H4 (cell line): ENCODE results near the gene MMS19. TPM values are rescaled to one million over a fixed set of nuclear protein-coding genes. Genes with fewer than 3 reads are reported as not detected.

Source experiments
- DNase-seq: peaks from one replicate; pipeline ENCODE4 v3.0.0-alpha.2; 2015; ENCODE audit warnings: low spot score
- total RNA-seq: library from RNA; depleted of rRNA; stranded (reverse); fragments of >200 nt; shearing (Covaris generic); gene quantifications from 2 replicates; pipeline ENCODE4 v1.2.3, GENCODE V29; 2014; rRNA removed

Gene MMS19, protein sequence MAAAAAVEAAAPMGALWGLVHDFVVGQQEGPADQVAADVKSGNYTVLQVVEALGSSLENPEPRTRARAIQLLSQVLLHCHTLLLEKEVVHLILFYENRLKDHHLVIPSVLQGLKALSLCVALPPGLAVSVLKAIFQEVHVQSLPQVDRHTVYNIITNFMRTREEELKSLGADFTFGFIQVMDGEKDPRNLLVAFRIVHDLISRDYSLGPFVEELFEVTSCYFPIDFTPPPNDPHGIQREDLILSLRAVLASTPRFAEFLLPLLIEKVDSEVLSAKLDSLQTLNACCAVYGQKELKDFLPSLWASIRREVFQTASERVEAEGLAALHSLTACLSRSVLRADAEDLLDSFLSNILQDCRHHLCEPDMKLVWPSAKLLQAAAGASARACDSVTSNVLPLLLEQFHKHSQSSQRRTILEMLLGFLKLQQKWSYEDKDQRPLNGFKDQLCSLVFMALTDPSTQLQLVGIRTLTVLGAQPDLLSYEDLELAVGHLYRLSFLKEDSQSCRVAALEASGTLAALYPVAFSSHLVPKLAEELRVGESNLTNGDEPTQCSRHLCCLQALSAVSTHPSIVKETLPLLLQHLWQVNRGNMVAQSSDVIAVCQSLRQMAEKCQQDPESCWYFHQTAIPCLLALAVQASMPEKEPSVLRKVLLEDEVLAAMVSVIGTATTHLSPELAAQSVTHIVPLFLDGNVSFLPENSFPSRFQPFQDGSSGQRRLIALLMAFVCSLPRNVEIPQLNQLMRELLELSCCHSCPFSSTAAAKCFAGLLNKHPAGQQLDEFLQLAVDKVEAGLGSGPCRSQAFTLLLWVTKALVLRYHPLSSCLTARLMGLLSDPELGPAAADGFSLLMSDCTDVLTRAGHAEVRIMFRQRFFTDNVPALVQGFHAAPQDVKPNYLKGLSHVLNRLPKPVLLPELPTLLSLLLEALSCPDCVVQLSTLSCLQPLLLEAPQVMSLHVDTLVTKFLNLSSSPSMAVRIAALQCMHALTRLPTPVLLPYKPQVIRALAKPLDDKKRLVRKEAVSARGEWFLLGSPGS
- total RNA-seq, result 94.0 and 107 TPM in 2 replicates

DNA sequence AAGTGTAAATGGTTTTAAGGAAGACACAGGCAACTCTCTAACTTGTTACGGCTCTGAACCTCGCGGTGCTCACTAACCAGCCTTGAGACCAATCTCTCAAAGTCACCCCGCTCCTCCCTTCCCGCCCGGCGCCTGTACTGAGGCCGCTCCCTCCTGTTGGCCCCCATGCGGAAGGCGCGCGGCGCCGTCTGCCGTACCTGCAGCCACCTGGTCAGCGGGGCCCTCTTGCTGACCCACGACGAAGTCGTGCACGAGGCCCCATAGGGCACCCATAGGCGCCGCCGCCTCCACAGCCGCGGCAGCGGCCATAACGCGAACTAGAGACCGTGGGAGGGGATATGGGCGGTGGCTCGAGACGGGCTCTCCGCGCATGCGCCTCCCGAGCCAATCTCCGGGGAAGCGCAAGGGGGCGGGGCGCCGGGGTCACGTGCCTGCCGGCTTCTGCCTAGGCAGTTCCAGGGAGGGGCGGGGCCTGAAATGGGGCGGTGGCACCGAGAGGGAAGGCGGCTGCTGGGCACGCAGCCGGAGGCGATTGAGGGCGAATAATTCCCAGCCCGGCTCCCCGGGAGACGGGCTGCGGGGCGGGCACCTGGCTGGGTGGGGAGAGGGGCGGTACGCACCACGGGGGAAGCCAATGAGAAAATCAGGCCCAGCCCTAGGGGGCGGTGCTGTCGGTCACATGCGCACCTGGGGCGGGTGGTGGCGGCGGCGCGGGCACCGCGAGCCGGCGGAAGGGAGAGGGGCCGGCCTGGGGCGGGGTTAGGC lies at the start of gene MMS19:
MMS19 (minus strand) TSS at position 347 of the 765 bp plus-strand sequence; CDS start at position 309, 38 bp downstream.
- peak; percentile 96 for DNase-seq

DNA sequence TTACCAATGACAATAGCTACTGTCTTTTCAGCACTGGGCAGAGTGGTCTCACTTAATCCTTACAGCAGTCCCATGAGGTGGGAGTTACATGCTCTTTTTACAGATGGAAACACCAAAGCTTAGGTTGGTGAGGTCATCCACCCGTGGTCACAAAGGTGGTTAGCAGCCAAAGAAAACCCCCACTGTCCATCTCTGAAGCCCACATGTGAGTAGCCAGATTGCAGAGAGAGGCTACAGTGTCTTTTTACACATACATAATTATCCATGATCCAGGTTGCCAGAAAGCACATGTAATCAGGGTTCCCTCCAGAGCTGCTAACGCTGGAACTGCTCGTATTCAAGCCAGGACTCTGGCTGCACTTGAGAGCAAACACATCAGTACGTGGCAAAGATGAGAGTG lies 49.7 kb upstream of the MMS19 start:
- no peak for DNase-seq

DNA sequence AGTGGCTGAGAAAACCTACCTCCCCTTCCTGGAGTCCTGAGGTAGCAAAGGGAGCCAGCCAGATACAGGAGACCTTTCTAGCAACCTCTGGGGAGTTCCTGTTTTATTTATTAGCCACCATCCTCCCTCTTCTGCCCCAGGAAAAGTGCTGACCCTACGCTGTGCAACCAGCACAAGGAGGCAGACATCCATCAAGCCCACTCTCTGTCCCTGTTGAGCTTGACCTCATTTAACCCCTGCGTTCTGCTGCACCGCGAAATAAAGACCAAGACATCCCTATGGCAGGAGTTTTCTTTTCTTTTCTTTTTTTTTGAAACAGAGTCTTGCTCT lies 49.0 kb upstream of the MMS19 start:
- DNase-seq, result no peak

DNA sequence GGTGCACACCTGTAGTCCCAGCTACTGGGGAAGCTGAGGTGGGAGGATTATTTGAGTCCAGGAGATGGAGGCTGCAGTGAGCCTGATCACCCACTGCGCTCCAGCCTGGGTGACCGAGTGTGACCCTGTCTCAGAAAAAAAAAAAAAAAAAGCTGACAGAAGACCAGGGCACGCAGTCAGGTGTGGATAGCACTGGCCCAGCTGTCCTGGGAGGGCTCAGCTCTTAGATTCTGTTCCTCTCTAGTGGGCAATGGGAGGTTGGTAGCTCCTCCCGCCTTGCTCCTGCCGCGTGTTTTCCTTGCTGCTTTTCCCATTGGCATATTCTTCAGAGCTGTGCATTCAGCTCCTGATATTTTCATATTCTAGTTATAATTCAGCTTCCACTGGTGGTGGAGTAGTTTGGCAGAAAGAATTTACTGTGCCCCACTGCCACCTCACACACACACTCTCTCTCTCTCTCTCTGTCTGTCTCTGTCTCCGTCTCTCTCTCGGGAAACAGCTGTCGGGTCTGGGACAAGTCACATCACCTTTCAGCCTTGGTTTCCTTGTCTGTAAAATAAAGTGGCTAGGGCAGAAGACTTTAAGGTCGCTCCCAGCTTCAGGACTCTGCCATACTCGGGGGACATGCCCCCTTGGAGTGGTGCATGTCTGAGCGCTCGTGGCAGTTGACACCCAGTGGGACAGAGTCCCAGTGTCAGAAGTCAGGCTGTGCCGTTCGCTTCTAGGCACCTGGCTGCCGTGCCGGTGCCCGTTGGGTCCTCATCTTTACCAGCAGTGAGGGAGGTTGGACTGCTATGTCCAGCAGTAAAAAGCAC lies 48.4 kb upstream of the MMS19 start:
- no peak for DNase-seq

DNA sequence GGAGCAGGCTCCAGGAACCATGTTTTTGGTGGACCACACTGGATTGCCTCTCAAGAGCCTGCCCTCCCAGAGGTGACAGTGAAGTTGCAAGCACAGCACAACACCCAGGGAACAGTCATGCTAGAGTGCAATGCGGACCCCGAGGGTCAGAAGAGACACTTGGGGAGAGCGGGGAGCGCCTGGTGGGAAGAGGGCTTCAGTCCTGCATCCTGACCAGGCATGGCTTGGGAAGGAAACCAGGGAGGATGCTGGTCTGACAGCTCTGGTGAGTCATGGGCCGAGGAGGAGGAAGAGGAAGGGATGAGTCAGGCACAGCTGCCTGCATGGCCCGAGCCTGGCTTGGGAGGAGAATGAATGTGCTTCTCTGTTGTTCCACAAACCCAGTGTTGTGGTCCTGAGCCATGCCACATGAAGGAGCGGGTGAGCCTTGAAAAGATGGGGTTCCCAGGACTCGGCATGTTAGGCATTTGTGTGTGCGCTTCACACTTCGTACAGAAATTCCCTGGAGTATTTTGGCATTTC lies 44.9 kb upstream of the MMS19 start:
- peak; percentile 90 for DNase-seq

DNA sequence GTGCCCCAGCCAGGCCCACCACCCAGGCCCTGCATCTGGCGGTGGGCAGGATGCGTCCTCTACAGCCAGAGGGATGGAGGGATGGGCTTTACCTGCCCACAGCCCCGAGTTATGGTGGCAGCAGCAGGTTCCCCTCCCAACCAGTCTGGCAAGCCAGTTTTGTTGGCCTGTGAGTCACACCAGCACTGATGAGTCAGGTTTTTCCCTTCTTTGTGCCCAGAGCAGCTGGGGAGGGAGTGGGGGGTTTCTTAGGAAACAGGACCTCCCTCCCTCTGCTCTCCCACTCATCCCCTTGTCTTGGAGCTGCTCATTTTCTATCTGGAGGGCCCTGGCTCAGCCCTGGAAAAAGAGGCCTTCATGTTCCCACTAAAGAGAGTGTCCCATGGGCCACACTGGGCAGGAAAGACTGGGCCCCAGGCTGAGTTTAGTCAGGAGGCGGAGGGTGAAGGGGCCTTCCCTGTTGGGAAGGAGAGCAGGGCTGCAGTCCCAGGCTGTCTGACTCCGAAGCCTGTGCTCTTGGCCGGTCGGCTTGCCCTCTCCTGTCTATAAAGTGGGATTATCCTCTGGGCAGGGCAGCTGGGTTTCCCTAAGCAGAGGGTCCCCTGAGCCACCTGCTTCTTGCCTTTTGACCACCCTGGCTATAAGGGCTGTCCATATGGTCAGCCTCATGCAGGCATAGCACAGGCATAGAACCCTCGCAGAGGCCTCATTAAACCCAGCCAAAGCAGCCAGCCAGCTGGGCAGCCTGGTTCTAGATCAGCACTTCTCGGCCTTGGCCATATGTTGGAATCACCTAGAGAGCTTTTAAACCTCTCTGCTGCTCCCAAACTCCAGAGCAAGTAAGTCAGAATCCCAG lies 44.2 kb upstream of the MMS19 start:
- DNase-seq, result peak; percentile 92

DNA sequence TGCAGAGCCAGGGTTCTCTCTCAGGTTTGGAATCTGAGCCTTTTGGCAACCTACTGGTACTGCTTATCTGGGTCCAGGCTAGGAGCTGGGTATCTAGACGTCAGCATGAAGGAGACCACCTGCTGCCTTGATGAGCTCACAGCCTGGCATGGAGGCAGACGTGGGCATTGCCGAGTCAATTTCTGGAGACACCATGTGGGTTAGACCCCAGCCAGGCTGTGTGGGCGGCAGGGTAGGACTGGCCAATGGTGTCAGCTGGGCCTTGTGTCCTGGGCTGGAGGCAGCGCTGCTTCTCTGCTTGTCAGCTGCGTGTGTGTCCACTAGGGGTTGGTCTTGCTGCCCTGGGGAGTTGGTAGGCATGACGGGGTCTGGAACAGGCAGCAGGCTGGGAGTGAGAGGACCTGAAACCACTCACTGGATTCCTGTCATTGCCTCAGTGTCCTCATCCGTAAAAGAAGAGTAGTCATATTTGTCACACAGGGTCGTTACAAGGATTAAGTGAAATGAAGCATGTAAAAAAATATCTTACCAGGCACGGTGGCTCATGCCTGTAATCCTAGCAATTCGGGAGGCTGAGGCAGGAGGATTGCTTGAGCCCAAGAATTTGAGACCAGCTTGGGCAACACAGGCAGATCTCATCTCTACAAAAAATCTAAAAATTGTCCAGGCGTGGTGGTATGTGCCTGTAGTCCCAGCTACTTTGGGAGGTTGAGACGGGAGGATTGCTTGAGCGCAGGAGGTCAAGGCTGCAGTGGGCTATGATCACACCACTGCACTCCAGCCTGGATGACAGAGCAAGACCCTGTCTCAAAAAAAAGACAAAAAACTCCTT lies 42.7 kb upstream of the MMS19 start:
- DNase-seq, result no peak

DNA sequence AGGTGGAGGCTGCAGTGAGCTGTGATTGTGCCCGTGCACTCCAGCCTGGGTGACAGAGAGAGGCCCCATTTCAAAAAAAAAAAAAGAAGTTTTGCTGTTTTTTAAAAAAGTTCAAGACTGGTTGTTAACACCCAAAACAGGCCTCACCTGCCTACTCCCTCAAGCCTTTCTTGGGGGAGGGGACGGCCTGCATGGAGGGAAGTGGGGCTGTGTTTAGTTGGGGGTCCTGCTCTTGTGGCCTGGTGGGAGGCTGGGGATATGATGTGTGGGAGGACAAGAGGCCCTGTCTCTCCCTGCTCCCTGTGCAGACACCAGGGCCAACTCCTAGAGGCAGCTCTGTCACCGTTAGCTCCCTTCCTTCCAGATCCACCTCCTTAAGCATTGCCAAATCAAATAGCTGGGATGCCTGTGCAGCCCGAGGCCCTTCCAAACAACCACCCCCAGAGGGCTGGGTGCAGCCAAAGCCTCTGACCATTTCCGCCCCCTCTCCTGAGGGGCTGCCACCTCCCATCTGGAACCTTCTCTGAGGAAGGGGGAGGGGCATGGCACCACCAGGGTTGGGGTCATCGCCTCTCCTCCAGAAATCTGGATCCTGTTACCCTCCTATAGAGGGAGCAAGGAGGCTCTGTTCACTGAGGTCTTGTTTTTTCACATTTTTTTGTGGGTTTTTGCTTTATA lies 41.4 kb upstream of the MMS19 start:
- DNase-seq, result no peak

DNA sequence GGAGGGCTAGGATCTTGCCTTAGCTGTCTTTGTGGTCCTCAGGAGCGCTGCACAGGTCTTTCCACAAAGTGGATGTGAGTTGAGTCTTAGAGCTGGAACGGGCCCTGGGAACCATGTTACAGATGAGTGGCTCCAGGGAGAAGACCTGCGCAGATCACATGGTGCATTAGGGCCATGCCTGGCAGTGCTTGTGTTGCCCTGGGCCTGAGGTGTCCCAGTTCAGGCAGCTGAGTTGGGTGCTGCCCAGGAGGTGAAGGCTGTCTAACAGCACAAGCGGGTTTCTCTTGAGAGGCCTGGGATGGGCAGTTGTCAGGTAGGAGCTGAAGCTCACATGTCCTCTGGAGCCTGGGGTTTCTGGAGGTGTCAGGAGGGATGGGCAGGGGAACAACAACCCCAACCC lies 40.6 kb upstream of the MMS19 start:
- DNase-seq, result no peak

DNA sequence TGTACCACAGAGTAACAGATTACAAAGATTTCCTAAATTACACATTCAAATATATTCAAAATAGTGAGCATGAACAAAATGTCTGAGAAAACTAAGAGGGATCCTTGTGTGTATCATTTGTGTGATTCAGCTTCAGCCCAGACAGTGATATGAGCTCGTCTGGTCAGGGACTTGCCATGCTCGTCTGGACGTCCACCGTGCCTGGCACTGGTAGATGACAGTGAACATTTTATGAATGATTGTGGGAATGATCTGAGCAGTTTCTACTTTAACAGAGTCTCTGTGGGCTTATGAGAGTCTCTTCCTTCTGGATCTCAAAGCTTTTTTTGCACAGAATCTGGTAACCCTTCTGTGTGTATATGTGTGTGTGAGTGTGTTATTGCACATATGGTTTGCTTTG lies 40.2 kb upstream of the MMS19 start:
- DNase-seq, result no peak

DNA sequence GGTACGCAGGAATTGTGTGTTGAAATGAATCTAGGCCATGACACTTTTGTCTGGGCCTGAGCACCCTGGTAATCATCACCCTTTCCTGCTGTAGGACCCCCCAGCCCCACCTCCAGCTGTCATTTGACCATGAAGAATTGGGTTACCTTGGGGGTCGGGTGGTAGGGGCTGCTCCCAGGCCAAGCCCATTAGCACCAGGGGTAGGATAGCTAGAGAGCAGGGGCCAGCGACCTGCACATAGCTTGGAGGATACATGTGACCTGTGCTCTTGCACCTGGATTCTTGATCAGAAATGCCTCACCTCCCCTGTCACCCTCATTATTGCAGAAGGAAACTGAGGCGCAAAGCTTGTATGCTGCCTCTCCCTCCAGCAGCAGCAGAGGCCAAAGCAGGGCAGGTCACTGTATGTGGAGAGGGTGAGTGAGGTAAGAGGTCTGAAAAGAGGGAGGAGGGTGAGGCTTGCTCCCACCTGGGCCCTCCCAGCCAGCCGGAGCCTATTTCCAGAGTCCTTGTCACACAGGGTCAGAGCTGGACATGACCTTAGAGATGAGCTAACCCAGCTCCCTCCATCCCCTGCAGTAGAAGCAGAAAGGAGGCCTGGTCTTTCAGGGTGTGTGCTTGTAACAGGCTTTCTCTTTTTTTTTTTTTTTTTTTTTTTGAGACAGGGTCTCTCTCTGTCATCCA lies 39.1 kb upstream of the MMS19 start:
- no peak for DNase-seq

DNA sequence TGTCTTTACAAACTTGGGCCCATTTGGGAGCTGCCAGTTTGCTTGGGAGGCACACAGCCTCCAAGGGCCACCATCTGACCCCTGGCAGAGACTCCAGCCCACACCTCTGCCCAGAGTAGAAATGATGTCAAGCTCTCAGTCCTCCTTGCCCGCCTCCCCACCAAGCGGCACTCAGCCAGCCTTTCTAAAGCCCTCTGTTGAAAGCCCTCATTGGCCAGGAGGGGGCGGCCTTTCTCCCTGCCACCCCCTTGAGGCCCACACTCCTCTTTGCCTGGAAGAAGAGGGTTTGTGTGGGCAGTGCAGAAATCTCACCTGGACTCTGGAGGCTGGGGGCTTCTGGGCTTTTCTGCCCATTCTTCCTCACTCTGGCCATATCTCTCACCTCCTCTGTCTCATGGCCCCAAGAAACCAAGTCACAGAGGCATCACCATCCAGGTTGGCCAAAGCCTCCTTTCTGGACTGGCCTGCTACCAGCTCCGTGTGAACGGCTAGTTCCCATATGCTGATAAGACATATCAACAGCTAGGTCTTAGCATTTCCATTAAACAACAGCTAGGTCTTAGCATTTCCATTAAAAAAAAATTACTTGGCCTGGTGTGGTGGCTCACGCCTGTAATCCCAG lies 36.6 kb upstream of the MMS19 start:
- peak; percentile 34 for DNase-seq

DNA sequence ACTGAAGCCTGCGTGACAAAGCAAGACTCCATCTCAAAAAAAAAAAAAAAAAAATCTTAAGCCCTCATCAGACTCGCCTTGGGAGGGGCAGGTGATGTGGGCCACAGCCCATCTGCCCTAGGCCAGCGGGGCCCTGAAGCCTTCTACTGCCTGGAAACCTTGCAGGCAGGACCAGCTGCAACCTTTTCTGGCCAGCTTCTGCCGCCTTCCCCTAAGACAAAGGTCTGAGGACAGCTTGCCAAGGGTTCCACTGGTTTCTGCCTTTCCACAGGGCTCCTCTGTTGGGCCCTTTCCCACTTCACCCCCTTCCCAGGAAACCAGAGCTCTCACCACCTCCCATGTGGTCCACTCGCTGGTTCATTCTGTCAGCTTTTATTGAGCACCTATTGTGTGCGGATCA lies 35.7 kb upstream of the MMS19 start:
- DNase-seq, result no peak

DNA sequence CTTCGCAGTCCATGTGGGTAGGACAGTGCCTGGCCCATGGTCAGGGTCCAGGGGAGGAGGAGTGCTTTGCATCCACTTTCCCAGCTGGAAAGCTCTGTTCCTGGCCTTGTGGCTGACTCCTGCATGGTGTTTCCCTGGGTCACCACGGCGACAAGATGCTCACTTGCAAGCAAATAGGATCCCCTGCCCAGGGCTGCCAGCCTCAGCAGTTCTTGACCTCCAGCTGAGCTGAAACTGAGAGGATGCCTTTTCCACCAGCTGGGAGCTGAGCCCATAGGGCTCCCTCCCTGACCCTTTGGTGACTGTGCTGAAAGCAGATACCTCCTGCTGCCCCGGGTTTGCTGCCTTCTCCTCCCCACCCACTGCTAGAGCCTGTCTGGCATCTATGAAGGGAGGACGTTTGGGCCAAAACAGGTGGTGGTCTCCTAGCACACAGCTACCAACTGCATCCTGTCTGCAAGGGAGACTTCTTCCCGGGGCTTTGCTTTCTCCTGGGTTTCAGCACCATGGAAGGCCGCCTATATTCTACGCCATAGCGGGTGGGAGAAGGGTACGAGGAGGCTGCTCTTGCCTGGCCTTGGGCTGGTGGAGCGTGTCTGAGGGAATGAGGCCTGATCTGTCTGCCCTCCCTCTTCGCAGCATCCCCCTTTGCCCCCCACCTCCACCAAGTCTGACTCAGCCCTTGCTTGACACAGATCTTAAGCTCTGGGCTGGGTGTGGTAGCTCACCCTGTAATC lies 34.9 kb upstream of the MMS19 start:
- no peak for DNase-seq

DNA sequence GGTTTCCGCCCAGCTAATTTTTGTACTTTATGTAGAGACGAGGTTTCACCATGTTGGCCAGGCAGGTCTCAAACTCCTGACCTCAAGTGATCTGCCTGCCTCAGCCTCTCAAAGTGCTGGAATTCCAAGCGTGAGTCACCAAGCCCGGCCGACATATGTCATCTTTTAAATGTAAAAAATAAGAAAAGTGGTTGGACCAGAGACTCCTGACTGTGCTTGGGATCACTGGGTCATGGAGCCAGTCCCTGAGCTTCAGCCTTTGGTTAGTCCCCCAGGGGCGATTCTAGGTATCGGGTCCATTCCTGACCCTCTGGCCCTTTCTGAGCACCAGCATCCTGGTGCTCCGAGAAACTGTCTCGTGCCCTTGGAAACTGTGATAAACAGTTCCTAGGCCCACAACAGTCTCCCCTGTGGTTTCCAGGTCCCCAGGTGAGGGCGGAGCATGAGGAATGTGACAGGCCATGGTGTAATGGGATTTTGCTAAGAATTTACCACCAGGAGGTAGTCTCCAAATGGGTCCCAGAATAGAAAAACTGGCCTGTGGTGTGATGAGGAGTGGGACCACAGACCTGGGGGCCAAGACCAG lies 33.3 kb upstream of the MMS19 start:
- DNase-seq, result no peak
